GM23338 (cell line): ENCODE data around the gene TLR9. TPM values are rescaled to one million over a fixed set of nuclear protein-coding genes. Genes with fewer than 3 reads are reported as not detected.

Experiments used
- ATAC-seq: fragments of 200-7000 bp; cut with Tn5 transposase; 3 replicates; pipeline ENCODE4 v1.9.1; 2020
- DNase-seq: peaks from one replicate; pipeline ENCODE4 v3.0.0-alpha.2; 2015; ENCODE audit warnings: low spot score
- H2AFZ ChIP-seq: fragments of 200-600 bp; sonication (generic); 2 replicates; pipeline ENCODE4 v1.8.0; 2016; ENCODE audit warnings: antibody characterized with exemption, mild to moderate bottlenecking, moderate library complexity
- H3F3A ChIP-seq: fragments of 200-600 bp; sonication (generic); replicated peaks from 2 replicates; pipeline ENCODE4 v1.8.0; 2017; ENCODE audit warnings: antibody characterized with exemption, mixed run types, low read depth
- H3K27ac ChIP-seq: fragments of 200-600 bp; sonication (generic); 2 replicates; pipeline ENCODE4 v1.6.1; 2016; ENCODE audit warnings: low read depth
- H3K27me3 ChIP-seq: fragments of 200-600 bp; sonication (generic); 2 replicates; pipeline ENCODE4 v1.8.0; 2016; ENCODE audit warnings: mild to moderate bottlenecking, mixed run types, moderate library complexity; ENCODE audit not compliant: insufficient read depth
- H3K36me3 ChIP-seq: fragments of 200-600 bp; sonication (generic); 2 replicates; pipeline ENCODE4 v1.8.0; 2016; ENCODE audit warnings: mild to moderate bottlenecking; ENCODE audit not compliant: insufficient read depth
- H3K4me1 ChIP-seq: fragments of 200-600 bp; sonication (generic); 2 replicates; pipeline ENCODE4 v1.8.0; 2016; ENCODE audit warnings: mild to moderate bottlenecking, moderate library complexity; ENCODE audit not compliant: insufficient read depth
- H3K4me2 ChIP-seq: fragments of 200-600 bp; sonication (generic); 2 replicates; pipeline ENCODE4 v1.7.1; 2017; ENCODE audit warnings: mixed run types
- H3K4me3 ChIP-seq: fragments of 200-600 bp; sonication (generic); 2 replicates; pipeline ENCODE4 v1.6.1; 2016; ENCODE audit warnings: mixed run types
- H3K79me2 ChIP-seq: fragments of 200-600 bp; sonication (generic); replicated peaks from 2 replicates; pipeline ENCODE4 v1.8.0; 2017; ENCODE audit warnings: mild to moderate bottlenecking; ENCODE audit not compliant: insufficient read depth
- H3K9me2 ChIP-seq: fragments of 200-600 bp; sonication (generic); 2 replicates; pipeline ENCODE4 v1.8.0; 2017; ENCODE audit not compliant: insufficient read depth
- H4K20me1 ChIP-seq: fragments of 200-600 bp; sonication (generic); replicated peaks from 2 replicates; pipeline ENCODE4 v1.8.0; 2017; ENCODE audit warnings: mild to moderate bottlenecking; ENCODE audit not compliant: insufficient read depth
- H3K27ac Mint-ChIP-seq: 2 replicates; pipeline ENCODE4 v1.8.0; 2020; ENCODE audit warnings: inconsistent platforms, mild to moderate bottlenecking, moderate library complexity, mixed read lengths
- H3K27me3 Mint-ChIP-seq: 3 replicates; pipeline ENCODE4 v1.8.0; 2022; ENCODE audit warnings: low read depth, mild to moderate bottlenecking, moderate library complexity, mixed read lengths, inconsistent platforms; ENCODE audit not compliant: insufficient read depth, poor library complexity
- H3K36me3 Mint-ChIP-seq: 3 replicates; pipeline ENCODE4 v1.8.0; 2021; ENCODE audit warnings: low read depth, mild to moderate bottlenecking, inconsistent platforms, moderate library complexity, mixed read lengths
- H3K4me1 Mint-ChIP-seq: 3 replicates; pipeline ENCODE4 v1.8.0; 2020; ENCODE audit warnings: mild to moderate bottlenecking, inconsistent platforms, mixed read lengths
- H3K4me3 Mint-ChIP-seq: 3 replicates; pipeline ENCODE4 v1.8.0; 2021; ENCODE audit warnings: moderate library complexity, mild to moderate bottlenecking, inconsistent platforms, mixed read lengths
- H3K9me3 Mint-ChIP-seq: 3 replicates; pipeline ENCODE4 v1.8.0; 2020; ENCODE audit warnings: moderate library complexity, mild to moderate bottlenecking, inconsistent platforms, mixed read lengths
- CREB1 ChIP-seq: fragments of 250-450 bp; sonication (Bioruptor Pico); IDR thresholded peaks from 2 replicates; pipeline ENCODE4 v1.5.0; 2020; ENCODE audit warnings: low read depth, mild to moderate bottlenecking, moderate library complexity
- JUNB ChIP-seq: IDR thresholded peaks from one replicate; pipeline ENCODE4 v1.6.1; 2016; ENCODE audit warnings: antibody characterized with exemption; ENCODE audit not compliant: unreplicated experiment
- NANOG ChIP-seq: IDR thresholded peaks from 2 replicates; pipeline ENCODE4 v1.6.1; 2016; ENCODE audit warnings: antibody characterized with exemption, borderline replicate concordance
- POLR2AphosphoS5 ChIP-seq: IDR thresholded peaks from 2 replicates; pipeline ENCODE4 v1.6.1; 2016; ENCODE audit warnings: antibody characterized with exemption, low read depth
- STAT1 ChIP-seq: IDR thresholded peaks from one replicate; pipeline ENCODE4 v1.6.1; 2016; ENCODE audit warnings: antibody characterized with exemption; ENCODE audit not compliant: unreplicated experiment
- ZNF331 ChIP-seq: fragments of 250-450 bp; sonication (Bioruptor Pico); IDR thresholded peaks from 2 replicates; pipeline ENCODE4 v1.5.0; 2020; ENCODE audit warnings: low read depth, mild to moderate bottlenecking, moderate library complexity
- polyA plus RNA-seq: library from polyadenylated mRNA; unstranded; fragments of >200 nt; fragmentation: Nextera tagmentation; extraction: Ambion mirVana; gene quantifications from 2 replicates; pipeline ENCODE4 v1.2.1, GENCODE V29; 2016
- total RNA-seq: library from RNA; depleted of rRNA; stranded (reverse); fragments of >200 nt; shearing (Covaris generic); gene quantifications from 2 replicates; pipeline ENCODE4 v1.2.3, GENCODE V29; 2014
- TF ChIP-seq, protein P1 (sequence below): fragments of 250-450 bp; sonication (Bioruptor Pico); IDR thresholded peaks from 2 replicates; pipeline ENCODE4 v1.5.0; 2020; ENCODE audit warnings: mild to moderate bottlenecking, moderate library complexity
- TF ChIP-seq, protein P2 (sequence below): IDR thresholded peaks from one replicate; pipeline ENCODE4 v1.6.1; 2018; ENCODE audit warnings: antibody characterized with exemption; ENCODE audit not compliant: unreplicated experiment
- TF ChIP-seq, protein P3 (sequence below): IDR thresholded peaks from 2 replicates; pipeline ENCODE4 v1.6.1; 2016; ENCODE audit warnings: antibody characterized with exemption
- TF ChIP-seq, protein P4 (sequence below), 2 experiments: fragments of 200-600 bp in 1 of 2; sonication (generic) in 1 of 2; conservative IDR thresholded peaks; 2 replicates each; pipeline versions ENCODE4 v1.5.1 to v1.6.1; 2016 to 2017; ENCODE audit warnings: antibody characterized with exemption in 2 of 2, low read depth in 2 of 2, mild to moderate bottlenecking in 2 of 2, moderate library complexity in 1 of 2

Gene TLR9
- total and polyA plus RNA-seq, 2 experiments from 2014 or later, result not detected

DNA sequence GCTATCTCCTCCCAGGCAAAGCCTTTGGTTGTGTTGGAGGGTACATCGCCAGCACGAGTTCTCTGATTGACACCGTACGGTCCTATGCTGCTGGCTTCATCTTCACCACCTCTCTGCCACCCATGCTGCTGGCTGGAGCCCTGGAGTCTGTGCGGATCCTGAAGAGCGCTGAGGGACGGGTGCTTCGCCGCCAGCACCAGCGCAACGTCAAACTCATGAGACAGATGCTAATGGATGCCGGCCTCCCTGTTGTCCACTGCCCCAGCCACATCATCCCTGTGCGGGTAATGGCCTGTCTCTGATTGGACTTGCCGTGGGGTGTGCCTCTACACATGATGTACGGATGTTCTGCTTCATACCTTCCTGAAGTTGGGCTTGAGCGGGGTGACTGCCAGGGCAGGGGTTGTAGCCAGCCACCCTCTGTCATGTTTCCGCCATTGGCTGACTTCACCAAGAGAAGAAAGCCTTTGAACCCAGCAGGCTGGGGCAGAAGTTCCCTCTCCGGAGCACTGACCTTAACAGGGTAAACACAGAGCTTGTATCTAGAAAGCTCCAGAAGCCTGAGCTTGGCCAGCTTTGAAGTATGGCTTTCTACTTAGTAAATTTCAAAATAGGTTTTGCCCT, 14.1 kb downstream of the TLR9 start (continued):
- TF ChIP-seq, protein P1, sequence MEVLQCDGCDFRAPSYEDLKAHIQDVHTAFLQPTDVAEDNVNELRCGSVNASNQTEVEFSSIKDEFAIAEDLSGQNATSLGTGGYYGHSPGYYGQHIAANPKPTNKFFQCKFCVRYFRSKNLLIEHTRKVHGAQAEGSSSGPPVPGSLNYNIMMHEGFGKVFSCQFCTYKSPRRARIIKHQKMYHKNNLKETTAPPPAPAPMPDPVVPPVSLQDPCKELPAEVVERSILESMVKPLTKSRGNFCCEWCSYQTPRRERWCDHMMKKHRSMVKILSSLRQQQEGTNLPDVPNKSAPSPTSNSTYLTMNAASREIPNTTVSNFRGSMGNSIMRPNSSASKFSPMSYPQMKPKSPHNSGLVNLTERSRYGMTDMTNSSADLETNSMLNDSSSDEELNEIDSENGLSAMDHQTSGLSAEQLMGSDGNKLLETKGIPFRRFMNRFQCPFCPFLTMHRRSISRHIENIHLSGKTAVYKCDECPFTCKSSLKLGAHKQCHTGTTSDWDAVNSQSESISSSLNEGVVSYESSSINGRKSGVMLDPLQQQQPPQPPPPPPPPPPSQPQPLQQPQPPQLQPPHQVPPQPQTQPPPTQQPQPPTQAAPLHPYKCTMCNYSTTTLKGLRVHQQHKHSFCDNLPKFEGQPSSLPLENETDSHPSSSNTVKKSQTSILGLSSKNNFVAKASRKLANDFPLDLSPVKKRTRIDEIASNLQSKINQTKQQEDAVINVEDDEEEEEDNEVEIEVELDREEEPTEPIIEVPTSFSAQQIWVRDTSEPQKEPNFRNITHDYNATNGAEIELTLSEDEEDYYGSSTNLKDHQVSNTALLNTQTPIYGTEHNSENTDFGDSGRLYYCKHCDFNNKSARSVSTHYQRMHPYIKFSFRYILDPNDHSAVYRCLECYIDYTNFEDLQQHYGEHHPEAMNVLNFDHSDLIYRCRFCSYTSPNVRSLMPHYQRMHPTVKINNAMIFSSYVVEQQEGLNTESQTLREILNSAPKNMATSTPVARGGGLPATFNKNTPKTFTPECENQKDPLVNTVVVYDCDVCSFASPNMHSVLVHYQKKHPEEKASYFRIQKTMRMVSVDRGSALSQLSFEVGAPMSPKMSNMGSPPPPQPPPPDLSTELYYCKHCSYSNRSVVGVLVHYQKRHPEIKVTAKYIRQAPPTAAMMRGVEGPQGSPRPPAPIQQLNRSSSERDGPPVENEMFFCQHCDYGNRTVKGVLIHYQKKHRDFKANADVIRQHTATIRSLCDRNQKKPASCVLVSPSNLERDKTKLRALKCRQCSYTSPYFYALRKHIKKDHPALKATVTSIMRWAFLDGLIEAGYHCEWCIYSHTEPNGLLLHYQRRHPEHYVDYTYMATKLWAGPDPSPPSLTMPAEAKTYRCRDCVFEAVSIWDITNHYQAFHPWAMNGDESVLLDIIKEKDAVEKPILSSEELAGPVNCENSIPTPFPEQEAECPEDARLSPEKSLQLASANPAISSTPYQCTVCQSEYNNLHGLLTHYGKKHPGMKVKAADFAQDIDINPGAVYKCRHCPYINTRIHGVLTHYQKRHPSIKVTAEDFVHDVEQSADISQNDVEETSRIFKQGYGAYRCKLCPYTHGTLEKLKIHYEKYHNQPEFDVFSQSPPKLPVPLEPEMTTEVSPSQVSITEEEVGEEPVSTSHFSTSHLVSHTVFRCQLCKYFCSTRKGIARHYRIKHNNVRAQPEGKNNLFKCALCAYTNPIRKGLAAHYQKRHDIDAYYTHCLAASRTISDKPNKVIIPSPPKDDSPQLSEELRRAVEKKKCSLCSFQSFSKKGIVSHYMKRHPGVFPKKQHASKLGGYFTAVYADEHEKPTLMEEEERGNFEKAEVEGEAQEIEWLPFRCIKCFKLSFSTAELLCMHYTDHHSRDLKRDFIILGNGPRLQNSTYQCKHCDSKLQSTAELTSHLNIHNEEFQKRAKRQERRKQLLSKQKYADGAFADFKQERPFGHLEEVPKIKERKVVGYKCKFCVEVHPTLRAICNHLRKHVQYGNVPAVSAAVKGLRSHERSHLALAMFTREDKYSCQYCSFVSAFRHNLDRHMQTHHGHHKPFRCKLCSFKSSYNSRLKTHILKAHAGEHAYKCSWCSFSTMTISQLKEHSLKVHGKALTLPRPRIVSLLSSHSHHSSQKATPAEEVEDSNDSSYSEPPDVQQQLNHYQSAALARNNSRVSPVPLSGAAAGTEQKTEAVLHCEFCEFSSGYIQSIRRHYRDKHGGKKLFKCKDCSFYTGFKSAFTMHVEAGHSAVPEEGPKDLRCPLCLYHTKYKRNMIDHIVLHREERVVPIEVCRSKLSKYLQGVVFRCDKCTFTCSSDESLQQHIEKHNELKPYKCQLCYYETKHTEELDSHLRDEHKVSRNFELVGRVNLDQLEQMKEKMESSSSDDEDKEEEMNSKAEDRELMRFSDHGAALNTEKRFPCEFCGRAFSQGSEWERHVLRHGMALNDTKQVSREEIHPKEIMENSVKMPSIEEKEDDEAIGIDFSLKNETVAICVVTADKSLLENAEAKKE (CRISPR knock-in tag), result no peak

DNA sequence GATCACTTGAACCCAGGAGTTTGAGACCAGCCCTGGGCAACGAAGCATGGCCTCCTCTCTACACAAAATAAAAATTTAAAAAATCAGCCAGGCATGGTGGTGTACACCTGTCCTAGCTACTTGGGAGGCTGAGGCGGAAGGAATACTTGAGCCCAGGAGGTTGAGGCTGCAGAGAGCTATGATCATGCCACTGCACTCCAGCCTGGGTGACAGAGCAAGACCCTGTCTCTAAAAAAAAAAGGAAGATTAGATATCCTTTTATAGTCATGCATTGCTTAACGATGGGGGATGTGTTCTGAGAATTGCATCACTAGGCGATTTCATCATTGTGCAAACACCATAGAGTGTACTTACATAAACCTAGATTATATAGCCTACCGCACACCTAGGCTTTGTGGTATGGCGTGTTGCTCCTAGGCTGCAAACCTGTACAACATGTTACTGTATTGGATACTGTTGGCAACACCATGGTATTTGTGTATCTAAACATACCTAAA, 14.8 kb downstream of the TLR9 start:
- Mint-ChIP-seq H3K4me1 (no peaks in the 10 kb centered on the region), H3K36me3 (peaks cover 97% of the 10 kb centered on the region), H3K9me3 (no peaks in the 10 kb centered on the region), H3K4me3 (no peak overlapping the region), H3K27ac (no peak overlapping the region), H3K27me3 (peaks cover 5% of the 10 kb centered on the region)
- ATAC-seq, result no peak
- H3K79me2 ChIP-seq, result no peaks in the 10 kb centered on the region
- no peak overlapping the region for H3K4me2 ChIP-seq
- no peak overlapping the region for H3K27ac ChIP-seq
- H2AFZ ChIP-seq, result no peak overlapping the region
- H3K4me3 ChIP-seq, result no peak overlapping the region
- DNase-seq, result no peak
- H3F3A ChIP-seq, result peaks cover 8% of the 10 kb centered on the region; the same call in 1 of the 2 replicates
- peaks cover 7% of the 10 kb centered on the region; the same call in 1 of the 2 replicates for H4K20me1 ChIP-seq
- peaks cover 69% of the 10 kb centered on the region for H3K36me3 ChIP-seq
- H3K27me3 ChIP-seq, result no peaks in the 10 kb centered on the region
- no peaks in the 10 kb centered on the region for H3K4me1 ChIP-seq
- no peaks in the 10 kb centered on the region for H3K9me2 ChIP-seq
- TF ChIP-seq STAT1 (no peak), ZNF331 (CRISPR knock-in tag) (no peak), JUNB (no peak), NANOG (no peak), CREB1 (CRISPR knock-in tag) (no peak), POLR2AphosphoS5 (no peak)
- TF ChIP-seq, protein P2, sequence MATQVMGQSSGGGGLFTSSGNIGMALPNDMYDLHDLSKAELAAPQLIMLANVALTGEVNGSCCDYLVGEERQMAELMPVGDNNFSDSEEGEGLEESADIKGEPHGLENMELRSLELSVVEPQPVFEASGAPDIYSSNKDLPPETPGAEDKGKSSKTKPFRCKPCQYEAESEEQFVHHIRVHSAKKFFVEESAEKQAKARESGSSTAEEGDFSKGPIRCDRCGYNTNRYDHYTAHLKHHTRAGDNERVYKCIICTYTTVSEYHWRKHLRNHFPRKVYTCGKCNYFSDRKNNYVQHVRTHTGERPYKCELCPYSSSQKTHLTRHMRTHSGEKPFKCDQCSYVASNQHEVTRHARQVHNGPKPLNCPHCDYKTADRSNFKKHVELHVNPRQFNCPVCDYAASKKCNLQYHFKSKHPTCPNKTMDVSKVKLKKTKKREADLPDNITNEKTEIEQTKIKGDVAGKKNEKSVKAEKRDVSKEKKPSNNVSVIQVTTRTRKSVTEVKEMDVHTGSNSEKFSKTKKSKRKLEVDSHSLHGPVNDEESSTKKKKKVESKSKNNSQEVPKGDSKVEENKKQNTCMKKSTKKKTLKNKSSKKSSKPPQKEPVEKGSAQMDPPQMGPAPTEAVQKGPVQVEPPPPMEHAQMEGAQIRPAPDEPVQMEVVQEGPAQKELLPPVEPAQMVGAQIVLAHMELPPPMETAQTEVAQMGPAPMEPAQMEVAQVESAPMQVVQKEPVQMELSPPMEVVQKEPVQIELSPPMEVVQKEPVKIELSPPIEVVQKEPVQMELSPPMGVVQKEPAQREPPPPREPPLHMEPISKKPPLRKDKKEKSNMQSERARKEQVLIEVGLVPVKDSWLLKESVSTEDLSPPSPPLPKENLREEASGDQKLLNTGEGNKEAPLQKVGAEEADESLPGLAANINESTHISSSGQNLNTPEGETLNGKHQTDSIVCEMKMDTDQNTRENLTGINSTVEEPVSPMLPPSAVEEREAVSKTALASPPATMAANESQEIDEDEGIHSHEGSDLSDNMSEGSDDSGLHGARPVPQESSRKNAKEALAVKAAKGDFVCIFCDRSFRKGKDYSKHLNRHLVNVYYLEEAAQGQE, result no peak
- TF ChIP-seq, protein P3, sequence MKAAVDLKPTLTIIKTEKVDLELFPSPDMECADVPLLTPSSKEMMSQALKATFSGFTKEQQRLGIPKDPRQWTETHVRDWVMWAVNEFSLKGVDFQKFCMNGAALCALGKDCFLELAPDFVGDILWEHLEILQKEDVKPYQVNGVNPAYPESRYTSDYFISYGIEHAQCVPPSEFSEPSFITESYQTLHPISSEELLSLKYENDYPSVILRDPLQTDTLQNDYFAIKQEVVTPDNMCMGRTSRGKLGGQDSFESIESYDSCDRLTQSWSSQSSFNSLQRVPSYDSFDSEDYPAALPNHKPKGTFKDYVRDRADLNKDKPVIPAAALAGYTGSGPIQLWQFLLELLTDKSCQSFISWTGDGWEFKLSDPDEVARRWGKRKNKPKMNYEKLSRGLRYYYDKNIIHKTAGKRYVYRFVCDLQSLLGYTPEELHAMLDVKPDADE, result no peak
- TF ChIP-seq, protein P4, sequence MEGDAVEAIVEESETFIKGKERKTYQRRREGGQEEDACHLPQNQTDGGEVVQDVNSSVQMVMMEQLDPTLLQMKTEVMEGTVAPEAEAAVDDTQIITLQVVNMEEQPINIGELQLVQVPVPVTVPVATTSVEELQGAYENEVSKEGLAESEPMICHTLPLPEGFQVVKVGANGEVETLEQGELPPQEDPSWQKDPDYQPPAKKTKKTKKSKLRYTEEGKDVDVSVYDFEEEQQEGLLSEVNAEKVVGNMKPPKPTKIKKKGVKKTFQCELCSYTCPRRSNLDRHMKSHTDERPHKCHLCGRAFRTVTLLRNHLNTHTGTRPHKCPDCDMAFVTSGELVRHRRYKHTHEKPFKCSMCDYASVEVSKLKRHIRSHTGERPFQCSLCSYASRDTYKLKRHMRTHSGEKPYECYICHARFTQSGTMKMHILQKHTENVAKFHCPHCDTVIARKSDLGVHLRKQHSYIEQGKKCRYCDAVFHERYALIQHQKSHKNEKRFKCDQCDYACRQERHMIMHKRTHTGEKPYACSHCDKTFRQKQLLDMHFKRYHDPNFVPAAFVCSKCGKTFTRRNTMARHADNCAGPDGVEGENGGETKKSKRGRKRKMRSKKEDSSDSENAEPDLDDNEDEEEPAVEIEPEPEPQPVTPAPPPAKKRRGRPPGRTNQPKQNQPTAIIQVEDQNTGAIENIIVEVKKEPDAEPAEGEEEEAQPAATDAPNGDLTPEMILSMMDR (conservative IDR thresholded peaks at IDR 0.05; ENCODE audit: low read depth in 2 of 2), result no peak
